A549 (cell line): Measurements from ENCODE around the gene ATP8A1. TPM values are rescaled to one million over a fixed set of nuclear protein-coding genes. Genes with fewer than 3 reads are reported as not detected.

Source experiments
- ATAC-seq, 2 experiments: fragments of 200-7000 bp in 1 of 2; fragments of >200 bp in 1 of 2; cut with Nextera tagmentation in 1 of 2; cut with Tn5 transposase in 1 of 2; 3 replicates each; pipeline versions ENCODE4 v1.8.0 to v1.9.1; 2018 to 2020; ENCODE audit warnings: mild to moderate bottlenecking in 1 of 2, moderate library complexity in 1 of 2
- CTCF ChIA-PET: fragments of 300-600 bp; sonication (Branson Sonifier 250); formaldehyde crosslinking; extraction: SDS; loops from one replicate; lab custom pipeline; 2021; ENCODE audit warnings: antibody characterized with exemption, inconsistent platforms; lab: Yijun Ruan, JAX
- POLR2A ChIA-PET: fragments of 350-600 bp; formaldehyde crosslinking; extraction: SDS; loops from one replicate; lab custom pipeline; 2021; ENCODE audit warnings: antibody characterized with exemption, inconsistent platforms; lab: Yijun Ruan, JAX
- DNase-seq, 2 experiments: peaks; one replicate each; pipeline versions ENCODE4 v3.0.0 to v3.0.0-alpha.2; 2011 to 2016; ENCODE audit warnings: low read depth in 1 of 2, low spot score in 1 of 2
- FAIRE-seq: peaks from 2 replicates; lab custom pipeline; 2011; peaks lifted over from hg19 to GRCh38; lab: Jason Lieb, UNC
- H3K27ac ChIP-seq, 2 experiments: fragments of >200 bp; sonication (Bioruptor Twin); formaldehyde crosslinking; 3 replicates each; pipeline ENCODE4 v1.5.1; 2016 to 2017
- H3K4me1 ChIP-seq: fragments of >200 bp; sonication (Bioruptor Twin); formaldehyde crosslinking; 3 replicates; pipeline ENCODE4 v1.6.1; 2016
- H3K4me2 ChIP-seq: fragments of >200 bp; sonication (Bioruptor Twin); formaldehyde crosslinking; 3 replicates; pipeline ENCODE4 v1.6.1; 2016
- H3K4me3 ChIP-seq: fragments of >200 bp; sonication (Bioruptor Twin); formaldehyde crosslinking; 3 replicates; pipeline ENCODE4 v1.5.1; 2016
- H3K9me3 ChIP-seq: fragments of >200 bp; sonication (Bioruptor Twin); formaldehyde crosslinking; 3 replicates; pipeline ENCODE4 v1.6.1; 2016
- BHLHE40 ChIP-seq: IDR thresholded peaks from 2 replicates; pipeline ENCODE4 v1.6.1; 2012; ENCODE audit warnings: low read depth, low read length, inconsistent platforms
- CBX2 ChIP-seq: fragments of 200-600 bp; sonication (generic); IDR thresholded peaks from 2 replicates; pipeline ENCODE4 v1.6.1; 2016; ENCODE audit warnings: low read depth, mild to moderate bottlenecking, borderline replicate concordance
- CHD2 ChIP-seq: fragments of 150-350 bp; IDR thresholded peaks from 2 replicates; pipeline ENCODE4 v1.6.1; 2014; ENCODE audit warnings: low read length; ENCODE audit not compliant: partially characterized antibody
- CHD4 ChIP-seq: fragments of 200-600 bp; sonication (generic); IDR thresholded peaks from 2 replicates; pipeline ENCODE4 v1.6.1; 2016; ENCODE audit warnings: antibody characterized with exemption, mild to moderate bottlenecking, borderline replicate concordance
- EHMT2 ChIP-seq: fragments of 200-600 bp; sonication (generic); IDR thresholded peaks from 2 replicates; pipeline ENCODE4 v1.6.1; 2016; ENCODE audit warnings: antibody characterized with exemption, low read depth, mild to moderate bottlenecking, moderate library complexity
- EP300 ChIP-seq, 2 experiments: fragments of >200 bp; sonication (Bioruptor Twin); formaldehyde crosslinking; IDR thresholded peaks; 2 replicates in 1 of 2; 3 replicates in 1 of 2; pipeline ENCODE4 v1.6.1; 2016 to 2017
- ESRRA ChIP-seq: fragments of 150-350 bp; IDR thresholded peaks from 2 replicates; pipeline ENCODE4 v1.6.1; 2014; ENCODE audit warnings: mild to moderate bottlenecking, low read length, borderline replicate concordance
- FOXS1 ChIP-seq: fragments of 250-450 bp; sonication (Bioruptor Pico); IDR thresholded peaks from 2 replicates; pipeline ENCODE4 v1.5.0; 2020; ENCODE audit warnings: mild to moderate bottlenecking, moderate library complexity
- HOXB5 ChIP-seq: fragments of 250-450 bp; sonication (Bioruptor Pico); IDR thresholded peaks from 2 replicates; pipeline ENCODE4 v1.5.0; 2020; ENCODE audit warnings: mild to moderate bottlenecking, moderate library complexity
- KDM1A ChIP-seq: fragments of 200-600 bp; sonication (generic); IDR thresholded peaks from 2 replicates; pipeline ENCODE4 v1.6.1; 2016; ENCODE audit warnings: low read depth, mild to moderate bottlenecking
- KDM5A ChIP-seq: fragments of 200-600 bp; sonication (generic); IDR thresholded peaks from 2 replicates; pipeline ENCODE4 v1.6.1; 2016; ENCODE audit warnings: antibody characterized with exemption, mild to moderate bottlenecking
- MYC ChIP-seq: IDR thresholded peaks from 2 replicates; pipeline ENCODE4 v1.6.1; 2012; ENCODE audit warnings: mild to moderate bottlenecking, inconsistent platforms, low read length, improper control_type of control experiment, borderline replicate concordance
- NPAS2 ChIP-seq: fragments of 250-450 bp; sonication (Bioruptor Pico); IDR thresholded peaks from 2 replicates; pipeline ENCODE4 v1.8.0; 2022; ENCODE audit warnings: mild to moderate bottlenecking, moderate library complexity, borderline replicate concordance
- PHF8 ChIP-seq: fragments of 200-600 bp; sonication (generic); IDR thresholded peaks from 2 replicates; pipeline ENCODE4 v1.6.1; 2016; ENCODE audit warnings: low read depth, mild to moderate bottlenecking, antibody characterized with exemption, moderate library complexity, borderline replicate concordance
- POLR2A ChIP-seq: IDR thresholded peaks from 2 replicates; pipeline ENCODE4 v1.6.1; 2012; ENCODE audit warnings: mild to moderate bottlenecking, low read length
- POLR2AphosphoS2 ChIP-seq: conservative IDR thresholded peaks from 2 replicates; pipeline ENCODE4 v1.6.1; 2012; ENCODE audit warnings: low read length, improper control_type of control experiment, inconsistent platforms
- RAD21 ChIP-seq, 2 experiments: fragments of >200 bp in 1 of 2; sonication (Bioruptor Twin) in 1 of 2; formaldehyde crosslinking in 1 of 2; IDR thresholded peaks in 1 of 2; conservative IDR thresholded peaks in 1 of 2; 2 replicates in 1 of 2; 3 replicates in 1 of 2; pipeline ENCODE4 v1.6.1; 2012 to 2018; ENCODE audit warnings: inconsistent platforms in 1 of 2
- RARB ChIP-seq: fragments of 250-450 bp; sonication (Bioruptor Pico); IDR thresholded peaks from 2 replicates; pipeline ENCODE4 v1.8.0; 2021; ENCODE audit warnings: mild to moderate bottlenecking, moderate library complexity
- RNF2 ChIP-seq: fragments of 200-600 bp; sonication (generic); IDR thresholded peaks from 2 replicates; pipeline ENCODE4 v1.6.1; 2016; ENCODE audit warnings: low read depth, mild to moderate bottlenecking, antibody characterized with exemption, moderate library complexity, borderline replicate concordance
- TFCP2L1 ChIP-seq: fragments of 250-450 bp; sonication (Bioruptor Pico); IDR thresholded peaks from 2 replicates; pipeline ENCODE4 v1.5.0; 2021; ENCODE audit warnings: mild to moderate bottlenecking
- ZFP36 ChIP-seq: fragments of 450-650 bp; IDR thresholded peaks from 2 replicates; pipeline ENCODE4 v1.6.1; 2014; ENCODE audit warnings: borderline replicate concordance; ENCODE audit not compliant: partially characterized antibody
- ZNF302 ChIP-seq: fragments of 250-450 bp; sonication (Bioruptor Pico); IDR thresholded peaks from 2 replicates; pipeline ENCODE4 v1.9.0; 2021; ENCODE audit warnings: inconsistent platforms, mild to moderate bottlenecking, moderate library complexity
- ZSCAN20 ChIP-seq: fragments of 250-450 bp; sonication (Bioruptor Pico); IDR thresholded peaks from 2 replicates; pipeline ENCODE4 v1.8.0; 2022; ENCODE audit warnings: mild to moderate bottlenecking, moderate library complexity
- WGBS: methylation state at CpG from one replicate; pipeline ENCODE4 v1.1.6; 2017; ENCODE audit errors: missing lambda C conversion rate; 5-methylcytosine and 5-hydroxymethylcytosine counted together
- polyA plus RNA-seq, 4 experiments: library from polyadenylated mRNA; depleted of rRNA in 3 of 4; stranded (reverse); fragments of >200 nt; fragmentation: RNase III in 1 of 4; extraction: RNeasy Plus Mini Kit Qiagen cat#74134 plus additional on column Dnase treatment in 1 of 4; gene quantifications; 2 replicates in 3 of 4; 3 replicates in 1 of 4; pipeline ENCODE4 v1.2.3, GENCODE V29; 2011 to 2017
- TF ChIP-seq, protein P1 (sequence below): fragments of >200 bp; sonication (Bioruptor Twin); formaldehyde crosslinking; IDR thresholded peaks from 3 replicates; pipeline ENCODE4 v1.5.1; 2016
- TF ChIP-seq, protein P2 (sequence below): fragments of >200 bp; sonication (Bioruptor Twin); formaldehyde crosslinking; IDR thresholded peaks from 2 replicates; pipeline ENCODE4 v1.6.1; 2016
- TF ChIP-seq, protein P3 (sequence below): fragments of 450-650 bp; IDR thresholded peaks from 2 replicates; pipeline ENCODE4 v1.6.1; 2014; ENCODE audit warnings: antibody characterized with exemption
- TF ChIP-seq, protein P4 (sequence below): fragments of 150-350 bp; IDR thresholded peaks from 2 replicates; pipeline ENCODE4 v1.6.1; 2014; ENCODE audit warnings: low read depth, mild to moderate bottlenecking, low read length
- TF ChIP-seq, protein P5 (sequence below): IDR thresholded peaks from 2 replicates; pipeline ENCODE4 v1.6.1; 2012

ATP8A1 gene
- polyA plus RNA-seq, 2 of the 4 experiments (the other 2 are of a cell fraction) = 0.06 to 0.25 TPM

DNA sequence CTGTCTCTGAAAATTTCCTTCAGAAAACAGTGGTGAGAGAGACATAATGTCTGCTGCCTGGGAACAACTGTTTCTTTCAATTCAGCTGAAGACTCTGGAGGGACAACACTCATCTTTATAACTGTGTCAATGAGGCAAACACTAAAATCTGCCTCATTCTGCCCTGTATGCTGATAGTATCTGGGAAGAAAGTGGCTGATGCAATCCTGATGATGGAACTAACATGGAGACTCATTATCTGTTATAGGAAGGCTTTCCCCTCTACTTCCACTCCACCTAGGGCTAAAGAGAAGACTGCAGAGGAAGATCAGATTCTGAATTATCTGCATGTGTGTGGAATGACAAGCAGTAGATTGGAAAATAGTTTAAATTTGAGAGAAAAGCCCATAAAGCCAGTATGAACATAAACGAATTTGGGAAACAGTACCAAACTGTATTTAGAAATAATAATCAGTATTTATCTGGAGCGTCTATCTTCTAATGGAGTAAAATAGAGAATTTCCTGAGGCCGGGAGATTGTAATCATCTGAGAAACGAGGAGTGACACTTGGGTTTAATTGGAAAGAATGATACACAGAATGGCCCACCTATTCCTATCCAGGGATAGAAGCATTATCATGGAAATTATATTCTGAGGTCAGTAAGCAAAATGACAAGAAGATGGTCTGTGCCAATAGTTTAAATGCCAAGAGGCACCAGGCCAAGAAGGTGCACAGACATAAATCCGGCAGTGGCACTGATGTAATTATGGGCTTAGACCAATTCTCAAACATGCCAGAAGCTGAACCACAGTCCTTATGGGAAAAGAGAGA is 174.2 kb downstream of the ATP8A1 start:
- DNase-seq (no peak), FAIRE-seq (no peak), ATAC-seq (no peak)
- Histone ChIP-seq H3K4me2 (no peak overlapping the region), H3K4me1 (no peaks in the 10 kb centered on the region), H3K9me3 (no peaks in the 10 kb centered on the region), H3K4me3 (no peak overlapping the region), H3K27ac (no peak overlapping the region)
- POLR2A ChIA-PET = no interaction called here
- TF ChIP-seq, protein P1, sequence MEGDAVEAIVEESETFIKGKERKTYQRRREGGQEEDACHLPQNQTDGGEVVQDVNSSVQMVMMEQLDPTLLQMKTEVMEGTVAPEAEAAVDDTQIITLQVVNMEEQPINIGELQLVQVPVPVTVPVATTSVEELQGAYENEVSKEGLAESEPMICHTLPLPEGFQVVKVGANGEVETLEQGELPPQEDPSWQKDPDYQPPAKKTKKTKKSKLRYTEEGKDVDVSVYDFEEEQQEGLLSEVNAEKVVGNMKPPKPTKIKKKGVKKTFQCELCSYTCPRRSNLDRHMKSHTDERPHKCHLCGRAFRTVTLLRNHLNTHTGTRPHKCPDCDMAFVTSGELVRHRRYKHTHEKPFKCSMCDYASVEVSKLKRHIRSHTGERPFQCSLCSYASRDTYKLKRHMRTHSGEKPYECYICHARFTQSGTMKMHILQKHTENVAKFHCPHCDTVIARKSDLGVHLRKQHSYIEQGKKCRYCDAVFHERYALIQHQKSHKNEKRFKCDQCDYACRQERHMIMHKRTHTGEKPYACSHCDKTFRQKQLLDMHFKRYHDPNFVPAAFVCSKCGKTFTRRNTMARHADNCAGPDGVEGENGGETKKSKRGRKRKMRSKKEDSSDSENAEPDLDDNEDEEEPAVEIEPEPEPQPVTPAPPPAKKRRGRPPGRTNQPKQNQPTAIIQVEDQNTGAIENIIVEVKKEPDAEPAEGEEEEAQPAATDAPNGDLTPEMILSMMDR = no peak
- TF ChIP-seq HOXB5 (CRISPR knock-in tag) = no peak
- WGBS = 38% methylated on average over 5 of the region's 5 CpGs
- CTCF ChIA-PET = no interaction called here

DNA sequence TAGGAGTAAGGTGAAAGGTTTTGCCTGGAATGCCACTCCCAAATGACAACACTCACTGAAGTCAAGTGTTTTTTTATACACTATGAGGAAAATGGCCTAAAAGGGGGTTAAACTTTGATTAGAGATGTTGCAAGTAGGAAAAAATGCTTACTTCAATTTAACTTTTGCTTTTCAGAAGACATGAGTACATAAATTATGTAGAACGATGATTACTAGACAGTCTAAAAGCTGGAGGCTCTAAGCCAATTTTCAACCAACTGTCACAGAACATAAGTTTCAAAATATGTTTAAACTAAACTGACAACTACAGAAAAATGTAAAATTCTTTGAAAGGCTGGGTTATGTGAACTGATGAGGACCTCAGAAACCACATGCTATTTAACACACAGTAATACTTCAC is 176.2 kb downstream of the ATP8A1 start:
- WGBS = 40% methylated on average over 1 of the region's 1 CpG
- FAIRE-seq (no peak), ATAC-seq (no peak)

DNA sequence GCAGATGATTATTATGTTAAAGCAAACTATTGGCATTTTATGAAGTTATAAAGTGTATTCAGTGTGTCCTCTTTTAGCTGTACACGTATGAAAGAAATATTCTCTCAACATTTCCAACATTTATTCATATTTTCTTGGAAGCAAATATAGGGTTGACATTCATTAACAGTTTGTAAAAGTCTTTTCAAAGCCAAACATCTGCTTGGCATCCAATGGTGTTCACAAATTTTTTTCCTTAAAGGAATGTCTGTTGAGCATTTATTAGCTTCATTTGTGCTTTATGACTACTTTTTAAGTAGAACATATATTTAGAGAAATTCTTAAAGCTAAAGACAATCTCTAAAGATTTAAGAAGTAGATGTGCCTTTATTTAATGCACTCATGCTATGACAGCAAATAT is 176.6 kb downstream of the ATP8A1 start:
- Histone ChIP-seq H3K9me3 (no peaks in the 10 kb centered on the region), H3K4me2 (no peak overlapping the region), H3K4me3 (no peak overlapping the region), H3K27ac (no peak overlapping the region), H3K4me1 (no peaks in the 10 kb centered on the region)
- POLR2A ChIA-PET = no interaction called here
- no peak for DNase-seq
- ATAC-seq = no peak
- 20% methylated on average over 1 of the region's 1 CpG for WGBS
- CTCF ChIA-PET = no interaction called here
- no peak for FAIRE-seq
- no peak for TF ChIP-seq ZNF302
- TF ChIP-seq CBX2 = no peak
- no peak for TF ChIP-seq KDM5A
- no peak for TF ChIP-seq POLR2A
- TF ChIP-seq ZSCAN20 (CRISPR knock-in tag) = no peak
- no peak for TF ChIP-seq EP300 (IDR thresholded peaks at IDR 0.05)
- TF ChIP-seq PHF8 = no peak
- TF ChIP-seq RNF2 = no peak
- no peak for TF ChIP-seq ZFP36
- TF ChIP-seq RAD21 (conservative IDR thresholded peaks at IDR 0.05 in 1 of 2, IDR thresholded peaks at IDR 0.05 in 1 of 2) = no peak
- TF ChIP-seq EHMT2 = no peak
- no peak for TF ChIP-seq FOXS1 (CRISPR knock-in tag)
- TF ChIP-seq MYC = no peak
- TF ChIP-seq CHD4 = no peak

More for the DNA sequence above, 176.2 kb downstream of the ATP8A1 start:
- Histone ChIP-seq H3K9me3 (no peaks in the 10 kb centered on the region), H3K4me1 (no peaks in the 10 kb centered on the region), H3K4me2 (no peak overlapping the region), H3K4me3 (no peak overlapping the region), H3K27ac (no peak overlapping the region)
- POLR2A ChIA-PET = no interaction called here
- no peak for TF ChIP-seq KDM1A
- TF ChIP-seq, protein P2, sequence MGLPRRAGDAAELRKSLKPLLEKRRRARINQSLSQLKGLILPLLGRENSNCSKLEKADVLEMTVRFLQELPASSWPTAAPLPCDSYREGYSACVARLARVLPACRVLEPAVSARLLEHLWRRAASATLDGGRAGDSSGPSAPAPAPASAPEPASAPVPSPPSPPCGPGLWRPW = no peak
- no peak for TF ChIP-seq TFCP2L1
- TF ChIP-seq CHD2 = no peak
- TF ChIP-seq, protein P3, sequence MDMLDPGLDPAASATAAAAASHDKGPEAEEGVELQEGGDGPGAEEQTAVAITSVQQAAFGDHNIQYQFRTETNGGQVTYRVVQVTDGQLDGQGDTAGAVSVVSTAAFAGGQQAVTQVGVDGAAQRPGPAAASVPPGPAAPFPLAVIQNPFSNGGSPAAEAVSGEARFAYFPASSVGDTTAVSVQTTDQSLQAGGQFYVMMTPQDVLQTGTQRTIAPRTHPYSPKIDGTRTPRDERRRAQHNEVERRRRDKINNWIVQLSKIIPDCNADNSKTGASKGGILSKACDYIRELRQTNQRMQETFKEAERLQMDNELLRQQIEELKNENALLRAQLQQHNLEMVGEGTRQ = no peak
- no peak for TF ChIP-seq RARB (CRISPR knock-in tag)
- no peak for TF ChIP-seq ESRRA
- TF ChIP-seq, protein P4, sequence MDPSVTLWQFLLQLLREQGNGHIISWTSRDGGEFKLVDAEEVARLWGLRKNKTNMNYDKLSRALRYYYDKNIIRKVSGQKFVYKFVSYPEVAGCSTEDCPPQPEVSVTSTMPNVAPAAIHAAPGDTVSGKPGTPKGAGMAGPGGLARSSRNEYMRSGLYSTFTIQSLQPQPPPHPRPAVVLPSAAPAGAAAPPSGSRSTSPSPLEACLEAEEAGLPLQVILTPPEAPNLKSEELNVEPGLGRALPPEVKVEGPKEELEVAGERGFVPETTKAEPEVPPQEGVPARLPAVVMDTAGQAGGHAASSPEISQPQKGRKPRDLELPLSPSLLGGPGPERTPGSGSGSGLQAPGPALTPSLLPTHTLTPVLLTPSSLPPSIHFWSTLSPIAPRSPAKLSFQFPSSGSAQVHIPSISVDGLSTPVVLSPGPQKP = no peak
- no peak for TF ChIP-seq POLR2A
- TF ChIP-seq POLR2AphosphoS2 = no peak
- no peak for TF ChIP-seq HOXB5 (CRISPR knock-in tag)
- TF ChIP-seq NPAS2 (CRISPR knock-in tag) = no peak
- no peak for TF ChIP-seq BHLHE40
- TF ChIP-seq, protein P1 = no peak
- TF ChIP-seq CBX2 = no peak
- TF ChIP-seq, protein P5, sequence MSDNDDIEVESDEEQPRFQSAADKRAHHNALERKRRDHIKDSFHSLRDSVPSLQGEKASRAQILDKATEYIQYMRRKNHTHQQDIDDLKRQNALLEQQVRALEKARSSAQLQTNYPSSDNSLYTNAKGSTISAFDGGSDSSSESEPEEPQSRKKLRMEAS = no peak
- CTCF ChIA-PET = no interaction called here
- DNase-seq = no peak
